Neural cell (in vitro differentiated cells): ENCODE data around the gene RGS16. TPM values are rescaled to one million over a fixed set of nuclear protein-coding genes. Genes with fewer than 3 reads are reported as not detected.

Experiments
- H2AFZ ChIP-seq: fragments of 200-600, 300-800 bp; sonication (generic), shearing (Covaris generic); 2 replicates; pipeline ENCODE4 v1.6.0; 2014; ENCODE audit warnings: low read depth, mild to moderate bottlenecking, antibody characterized with exemption, low read length, moderate library complexity
- H3F3A ChIP-seq: fragments of 200-600 bp; shearing (Covaris generic); 2 replicates; pipeline ENCODE4 v1.6.1; 2016; ENCODE audit warnings: mild to moderate bottlenecking, moderate library complexity, mixed read lengths, antibody characterized with exemption, low read length; ENCODE audit not compliant: insufficient read depth, poor library complexity, severe bottlenecking
- H3K27ac ChIP-seq: fragments of 200-600, 300-800 bp; sonication (generic), shearing (Covaris generic); 2 replicates; pipeline ENCODE4 v1.5.1; 2014; ENCODE audit warnings: mild to moderate bottlenecking, low read length, moderate library complexity
- H3K27me3 ChIP-seq: fragments of 300-800, 200-600 bp; sonication (generic), shearing (Covaris generic); 2 replicates; pipeline ENCODE4 v1.6.0; 2014; ENCODE audit warnings: mild to moderate bottlenecking, low read depth, low read length, moderate library complexity; ENCODE audit not compliant: insufficient read depth
- H3K36me3 ChIP-seq: fragments of 300-800, 200-600 bp; sonication (generic), shearing (Covaris generic); 2 replicates; pipeline ENCODE4 v1.5.1; 2014; ENCODE audit warnings: mild to moderate bottlenecking, antibody characterized with exemption, low read length, moderate library complexity; ENCODE audit not compliant: insufficient read depth
- H3K4me2 ChIP-seq: fragments of 300-800, 200-600 bp; sonication (generic), shearing (Covaris generic); 2 replicates; pipeline ENCODE4 v1.6.0; 2014; ENCODE audit warnings: mild to moderate bottlenecking, low read length
- H3K4me3 ChIP-seq: fragments of 300-800, 200-600 bp; sonication (generic), shearing (Covaris generic); 2 replicates; pipeline ENCODE4 v1.5.1; 2014; ENCODE audit warnings: mild to moderate bottlenecking, low read length, moderate library complexity
- H3K79me2 ChIP-seq: fragments of 200-600 bp; shearing (Covaris generic); replicated peaks from 2 replicates; pipeline ENCODE4 v1.6.0; 2014; ENCODE audit warnings: mild to moderate bottlenecking, low read length, moderate library complexity; ENCODE audit not compliant: insufficient read depth
- H3K9ac ChIP-seq: fragments of 300-800, 200-600 bp; sonication (generic), shearing (Covaris generic); 2 replicates; pipeline ENCODE4 v1.6.1; 2016; ENCODE audit warnings: mild to moderate bottlenecking, low read length, mixed read lengths
- H3K9me2 ChIP-seq: fragments of 200-600 bp; shearing (Covaris generic); 2 replicates; pipeline ENCODE4 v1.6.1; 2016; ENCODE audit warnings: mild to moderate bottlenecking, low read length, mixed read lengths; ENCODE audit not compliant: insufficient read depth
- H3K9me3 ChIP-seq: fragments of 200-600, 300-800 bp; sonication (generic), shearing (Covaris generic); 2 replicates; pipeline ENCODE4 v1.6.1; 2016; ENCODE audit warnings: mild to moderate bottlenecking, mixed run types, low read length, moderate library complexity, mixed read lengths
- H4K20me1 ChIP-seq: fragments of 200-600 bp; shearing (Covaris generic); 2 replicates; pipeline ENCODE4 v1.6.1; 2016; ENCODE audit warnings: mild to moderate bottlenecking, mixed run types; ENCODE audit not compliant: insufficient read depth
- EP300 ChIP-seq: fragments of 450-650 bp; conservative IDR thresholded peaks from 2 replicates; pipeline ENCODE4 v1.6.1; 2014; ENCODE audit warnings: antibody characterized with exemption, mild to moderate bottlenecking, moderate library complexity; ENCODE audit not compliant: poor library complexity, severe bottlenecking
- EZH2 ChIP-seq: fragments of 200-600, 300-800 bp; shearing (Covaris generic), sonication (generic); IDR thresholded peaks from 2 replicates; pipeline ENCODE4 v1.6.1; 2014; ENCODE audit warnings: antibody characterized with exemption, low read length, borderline replicate concordance, mild to moderate bottlenecking; ENCODE audit not compliant: insufficient read depth, poor library complexity, severe bottlenecking
- MXI1 ChIP-seq: fragments of 450-650 bp; conservative IDR thresholded peaks from 2 replicates; pipeline ENCODE4 v1.6.1; 2014; ENCODE audit warnings: antibody characterized with exemption, mild to moderate bottlenecking; ENCODE audit not compliant: poor library complexity, severe bottlenecking
- POLR2AphosphoS5 ChIP-seq: IDR thresholded peaks from 2 replicates; pipeline ENCODE4 v1.6.1; 2012
- RAD21 ChIP-seq: fragments of 450-650 bp; conservative IDR thresholded peaks from 2 replicates; pipeline ENCODE4 v1.6.1; 2014; ENCODE audit warnings: antibody characterized with exemption, mild to moderate bottlenecking, moderate library complexity
- SMC3 ChIP-seq: fragments of 450-650 bp; conservative IDR thresholded peaks from 2 replicates; pipeline ENCODE4 v1.6.1; 2014; ENCODE audit warnings: antibody characterized with exemption, mild to moderate bottlenecking, moderate library complexity; ENCODE audit not compliant: poor library complexity
- TAF1 ChIP-seq: IDR thresholded peaks from 2 replicates; pipeline ENCODE4 v1.6.1; 2012; ENCODE audit warnings: low read depth
- polyA plus RNA-seq: library from polyadenylated mRNA; depleted of rRNA; stranded (reverse); fragments of >200 nt; gene quantifications from 2 replicates; pipeline ENCODE4 v1.2.3, GENCODE V29; 2014
- TF ChIP-seq, protein P1 (sequence below): fragments of 450-650 bp; IDR thresholded peaks from 2 replicates; pipeline ENCODE4 v1.5.1; 2014; ENCODE audit warnings: antibody characterized with exemption, mild to moderate bottlenecking, moderate library complexity; ENCODE audit not compliant: poor library complexity, severe bottlenecking
- TF ChIP-seq, protein P2 (sequence below): IDR thresholded peaks from 2 replicates; pipeline ENCODE4 v1.6.1; 2012; ENCODE audit warnings: borderline replicate concordance

RGS16 gene
- polyA plus RNA-seq, 1 donor from 2014 or later: 1.1 TPM

DNA sequence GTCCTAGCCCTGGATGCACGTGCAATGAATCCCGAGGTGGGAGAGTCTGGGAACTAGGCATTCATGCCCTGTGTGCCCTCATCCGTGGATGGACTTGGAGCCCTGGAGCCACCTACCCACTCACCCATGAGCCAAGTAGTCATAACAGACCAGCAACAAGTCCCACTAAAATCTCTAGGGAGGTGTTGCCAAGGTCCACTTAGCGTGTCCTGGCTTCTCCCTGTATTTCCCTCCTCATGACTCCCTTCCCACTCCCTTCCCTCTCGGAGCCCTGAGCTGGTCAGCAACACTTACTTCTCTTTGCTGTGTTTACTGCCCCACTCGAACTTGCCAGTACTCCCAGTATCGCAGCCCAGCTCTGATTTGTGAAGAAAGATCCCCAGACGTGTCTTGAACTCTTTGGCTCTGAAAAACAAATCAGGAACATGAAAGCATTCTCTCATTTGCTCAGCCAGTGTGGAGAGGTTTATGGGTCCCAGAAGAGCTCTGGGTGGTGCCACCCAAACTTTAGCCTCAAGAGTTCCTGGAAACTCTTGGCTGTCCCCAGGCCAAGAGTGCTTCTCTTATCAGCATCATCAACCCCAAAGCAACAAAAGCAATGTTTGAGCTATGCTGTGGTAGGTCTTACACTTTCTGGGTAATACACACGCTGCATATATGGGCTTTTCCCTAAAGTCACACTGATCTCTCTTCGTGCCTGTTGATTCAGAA, 1.1 kb downstream of the RGS16 start:
- Histone ChIP-seq H4K20me1 (no peaks in the 10 kb centered on the region), H3F3A (no peaks in the 10 kb centered on the region), H3K27me3 (peaks cover 17% of the 10 kb centered on the region), H3K79me2 (no peaks in the 10 kb centered on the region), H2AFZ (no peak overlapping the region), H3K36me3 (no peaks in the 10 kb centered on the region), H3K4me3 (no peak overlapping the region), H3K9me2 (no peaks in the 10 kb centered on the region), H3K27ac (no peak overlapping the region), H3K4me2 (no peak overlapping the region), H3K9ac (no peak overlapping the region), H3K9me3 (no peaks in the 10 kb centered on the region)
- TF ChIP-seq, protein P1, sequence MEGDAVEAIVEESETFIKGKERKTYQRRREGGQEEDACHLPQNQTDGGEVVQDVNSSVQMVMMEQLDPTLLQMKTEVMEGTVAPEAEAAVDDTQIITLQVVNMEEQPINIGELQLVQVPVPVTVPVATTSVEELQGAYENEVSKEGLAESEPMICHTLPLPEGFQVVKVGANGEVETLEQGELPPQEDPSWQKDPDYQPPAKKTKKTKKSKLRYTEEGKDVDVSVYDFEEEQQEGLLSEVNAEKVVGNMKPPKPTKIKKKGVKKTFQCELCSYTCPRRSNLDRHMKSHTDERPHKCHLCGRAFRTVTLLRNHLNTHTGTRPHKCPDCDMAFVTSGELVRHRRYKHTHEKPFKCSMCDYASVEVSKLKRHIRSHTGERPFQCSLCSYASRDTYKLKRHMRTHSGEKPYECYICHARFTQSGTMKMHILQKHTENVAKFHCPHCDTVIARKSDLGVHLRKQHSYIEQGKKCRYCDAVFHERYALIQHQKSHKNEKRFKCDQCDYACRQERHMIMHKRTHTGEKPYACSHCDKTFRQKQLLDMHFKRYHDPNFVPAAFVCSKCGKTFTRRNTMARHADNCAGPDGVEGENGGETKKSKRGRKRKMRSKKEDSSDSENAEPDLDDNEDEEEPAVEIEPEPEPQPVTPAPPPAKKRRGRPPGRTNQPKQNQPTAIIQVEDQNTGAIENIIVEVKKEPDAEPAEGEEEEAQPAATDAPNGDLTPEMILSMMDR: no peak
- TF ChIP-seq POLR2AphosphoS5 (no peak), EZH2 (no peak), EP300 (no peak), SMC3 (no peak), RAD21 (no peak), TAF1 (no peak), MXI1 (no peak)
- TF ChIP-seq, protein P2, sequence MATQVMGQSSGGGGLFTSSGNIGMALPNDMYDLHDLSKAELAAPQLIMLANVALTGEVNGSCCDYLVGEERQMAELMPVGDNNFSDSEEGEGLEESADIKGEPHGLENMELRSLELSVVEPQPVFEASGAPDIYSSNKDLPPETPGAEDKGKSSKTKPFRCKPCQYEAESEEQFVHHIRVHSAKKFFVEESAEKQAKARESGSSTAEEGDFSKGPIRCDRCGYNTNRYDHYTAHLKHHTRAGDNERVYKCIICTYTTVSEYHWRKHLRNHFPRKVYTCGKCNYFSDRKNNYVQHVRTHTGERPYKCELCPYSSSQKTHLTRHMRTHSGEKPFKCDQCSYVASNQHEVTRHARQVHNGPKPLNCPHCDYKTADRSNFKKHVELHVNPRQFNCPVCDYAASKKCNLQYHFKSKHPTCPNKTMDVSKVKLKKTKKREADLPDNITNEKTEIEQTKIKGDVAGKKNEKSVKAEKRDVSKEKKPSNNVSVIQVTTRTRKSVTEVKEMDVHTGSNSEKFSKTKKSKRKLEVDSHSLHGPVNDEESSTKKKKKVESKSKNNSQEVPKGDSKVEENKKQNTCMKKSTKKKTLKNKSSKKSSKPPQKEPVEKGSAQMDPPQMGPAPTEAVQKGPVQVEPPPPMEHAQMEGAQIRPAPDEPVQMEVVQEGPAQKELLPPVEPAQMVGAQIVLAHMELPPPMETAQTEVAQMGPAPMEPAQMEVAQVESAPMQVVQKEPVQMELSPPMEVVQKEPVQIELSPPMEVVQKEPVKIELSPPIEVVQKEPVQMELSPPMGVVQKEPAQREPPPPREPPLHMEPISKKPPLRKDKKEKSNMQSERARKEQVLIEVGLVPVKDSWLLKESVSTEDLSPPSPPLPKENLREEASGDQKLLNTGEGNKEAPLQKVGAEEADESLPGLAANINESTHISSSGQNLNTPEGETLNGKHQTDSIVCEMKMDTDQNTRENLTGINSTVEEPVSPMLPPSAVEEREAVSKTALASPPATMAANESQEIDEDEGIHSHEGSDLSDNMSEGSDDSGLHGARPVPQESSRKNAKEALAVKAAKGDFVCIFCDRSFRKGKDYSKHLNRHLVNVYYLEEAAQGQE: no peak

DNA sequence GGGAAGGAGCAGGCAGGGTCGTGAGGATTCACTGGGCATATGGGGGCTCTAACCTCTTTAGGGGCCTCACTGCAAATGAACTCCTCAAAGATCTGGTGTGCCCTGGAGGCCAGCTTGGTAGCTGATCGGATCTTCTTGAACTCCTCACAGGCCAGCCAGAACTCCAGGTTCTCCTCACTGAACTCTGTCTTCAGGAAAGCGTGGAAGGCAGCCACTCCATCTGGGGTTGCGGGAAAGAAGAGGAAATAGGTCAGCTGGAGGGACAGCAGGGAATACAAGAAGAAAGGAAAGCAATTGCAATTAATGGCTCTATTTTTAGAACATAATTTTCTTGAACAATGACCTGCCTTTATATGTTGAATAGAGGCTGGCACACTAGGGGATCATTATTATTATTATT, 2.3 kb downstream of the RGS16 start:
- H3K27me3 ChIP-seq: peaks cover 17% of the 10 kb centered on the region
- H3K4me2 ChIP-seq: no peak overlapping the region
- H2AFZ ChIP-seq: no peak overlapping the region
- H3K79me2 ChIP-seq: no peaks in the 10 kb centered on the region
- no peaks in the 10 kb centered on the region for H4K20me1 ChIP-seq
- peak; percentile 2 for TF ChIP-seq MXI1
- no peak for TF ChIP-seq EZH2
- H3K9me2 ChIP-seq: no peaks in the 10 kb centered on the region
- no peaks in the 10 kb centered on the region for H3F3A ChIP-seq
- H3K9ac ChIP-seq: no peak overlapping the region
- no peaks in the 10 kb centered on the region for H3K36me3 ChIP-seq
- no peaks in the 10 kb centered on the region for H3K9me3 ChIP-seq
- H3K4me3 ChIP-seq: no peak overlapping the region
- no peak overlapping the region for H3K27ac ChIP-seq
